Smooth muscle cell (in vitro differentiated cells): Measurements from ENCODE around the gene OSBPL10. TPM values are rescaled to one million over a fixed set of nuclear protein-coding genes. Genes with fewer than 3 reads are reported as not detected.
A peak's percentile ranks its signal among the peaks of the same experiment; 100 is the strongest.

Experiments
- DNase-seq: peaks from one replicate; lab custom pipeline; 2025; ENCODE audit not compliant: unreplicated experiment; lab: John Stamatoyannopoulos, UW
- H2AFZ ChIP-seq: fragments of 200-600 bp; sonication (generic); 2 replicates; pipeline ENCODE4 v1.6.0; 2016; ENCODE audit warnings: antibody characterized with exemption, low read depth, mild to moderate bottlenecking
- H3F3A ChIP-seq: fragments of 200-600 bp; sonication (generic); 2 replicates; pipeline ENCODE4 v1.6.0; 2017; ENCODE audit warnings: antibody characterized with exemption, low read depth
- H3K27ac ChIP-seq: fragments of 200-600 bp; sonication (generic); 2 replicates; pipeline ENCODE4 v1.5.1; 2016; ENCODE audit warnings: low read depth, mild to moderate bottlenecking
- H3K27me3 ChIP-seq: fragments of 200-600 bp; sonication (generic); 2 replicates; pipeline ENCODE4 v1.6.1; 2016; ENCODE audit warnings: low read depth, mild to moderate bottlenecking
- H3K36me3 ChIP-seq: fragments of 200-600 bp; sonication (generic); 2 replicates; pipeline ENCODE4 v1.5.1; 2016; ENCODE audit warnings: low read depth
- H3K4me1 ChIP-seq: fragments of 200-600 bp; sonication (generic); 2 replicates; pipeline ENCODE4 v1.5.1; 2016; ENCODE audit warnings: low read depth
- H3K4me2 ChIP-seq: fragments of 200-600 bp; sonication (generic); 2 replicates; pipeline ENCODE4 v1.6.0; 2016; ENCODE audit warnings: mild to moderate bottlenecking
- H3K4me3 ChIP-seq: fragments of 200-600 bp; sonication (generic); 2 replicates; pipeline ENCODE4 v1.5.1; 2016; ENCODE audit warnings: mild to moderate bottlenecking
- H3K79me2 ChIP-seq: fragments of 200-600 bp; sonication (generic); 2 replicates; pipeline ENCODE4 v1.6.0; 2016; ENCODE audit warnings: low read depth, mild to moderate bottlenecking
- H3K9ac ChIP-seq: fragments of 200-600 bp; sonication (generic); 2 replicates; pipeline ENCODE4 v1.6.0; 2016; ENCODE audit warnings: low read depth
- H3K9me3 ChIP-seq: fragments of 200-600 bp; sonication (generic); replicated peaks from 2 replicates; pipeline ENCODE4 v1.5.1; 2016; ENCODE audit warnings: low read depth
- H4K20me1 ChIP-seq: fragments of 200-600 bp; sonication (generic); 2 replicates; pipeline ENCODE4 v1.6.0; 2016; ENCODE audit warnings: low read depth
- WGBS: methylation state at CpG from one replicate; pipeline ENCODE4 v1.1.7; 2016; ENCODE audit warnings: low lambda C conversion rate; 5-methylcytosine and 5-hydroxymethylcytosine counted together
- polyA plus RNA-seq: library from polyadenylated mRNA; unstranded; fragments of >200 nt; fragmentation: Nextera tagmentation; extraction: Ambion mirVana; gene quantifications from 2 replicates; pipeline ENCODE4 v1.2.1, GENCODE V29; 2016
- total RNA-seq: library from RNA; depleted of rRNA; stranded (reverse); fragments of >200 nt; gene quantifications from 2 replicates; pipeline ENCODE4 v1.2.3, GENCODE V29; 2014
- TF ChIP-seq, protein P1 (sequence below): fragments of 200-600 bp; sonication (generic); IDR thresholded peaks from 2 replicates; pipeline ENCODE4 v1.5.1; 2017; ENCODE audit warnings: borderline replicate concordance, mild to moderate bottlenecking, antibody characterized with exemption; ENCODE audit not compliant: insufficient read depth, poor library complexity, severe bottlenecking

The OSBPL10 gene
- total and polyA plus RNA-seq, 2 experiments from 2014 or later = 48.9 to 91.5 TPM

DNA sequence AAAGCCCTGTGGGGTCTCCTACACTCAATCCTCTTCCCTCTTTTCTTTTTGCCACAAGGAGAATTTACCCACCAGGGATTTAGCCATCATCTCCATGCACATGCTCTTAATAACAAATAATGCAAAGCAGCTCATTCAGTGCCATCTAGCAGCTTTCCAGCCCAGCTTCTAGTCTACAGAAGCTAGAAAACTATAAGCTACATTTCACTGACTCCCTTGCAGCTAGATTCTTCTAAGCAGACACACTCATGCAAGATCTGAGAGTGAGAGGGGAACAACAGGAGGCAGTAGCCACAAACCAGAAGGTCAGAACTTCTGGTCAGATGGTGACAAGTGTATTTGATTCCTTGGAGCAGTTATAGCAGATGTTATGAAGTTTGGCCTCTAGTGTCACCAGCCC, 25.5 kb downstream of the OSBPL10 start:
- Histone ChIP-seq H3K36me3 (peaks cover 4% of the 10 kb centered on the region), H3K9ac (no peak overlapping the region), H3K79me2 (peaks cover 97% of the 10 kb centered on the region), H3K27me3 (no peaks in the 10 kb centered on the region), H3K4me3 (no peak overlapping the region), H2AFZ (no peak overlapping the region), H4K20me1 (peaks cover 26% of the 10 kb centered on the region), H3K9me3 (no peaks in the 10 kb centered on the region), H3F3A (peaks cover 27% of the 10 kb centered on the region), H3K4me1 (peaks cover 36% of the 10 kb centered on the region), H3K4me2 (no peak overlapping the region), H3K27ac (no peak overlapping the region)
- TF ChIP-seq, protein P1, sequence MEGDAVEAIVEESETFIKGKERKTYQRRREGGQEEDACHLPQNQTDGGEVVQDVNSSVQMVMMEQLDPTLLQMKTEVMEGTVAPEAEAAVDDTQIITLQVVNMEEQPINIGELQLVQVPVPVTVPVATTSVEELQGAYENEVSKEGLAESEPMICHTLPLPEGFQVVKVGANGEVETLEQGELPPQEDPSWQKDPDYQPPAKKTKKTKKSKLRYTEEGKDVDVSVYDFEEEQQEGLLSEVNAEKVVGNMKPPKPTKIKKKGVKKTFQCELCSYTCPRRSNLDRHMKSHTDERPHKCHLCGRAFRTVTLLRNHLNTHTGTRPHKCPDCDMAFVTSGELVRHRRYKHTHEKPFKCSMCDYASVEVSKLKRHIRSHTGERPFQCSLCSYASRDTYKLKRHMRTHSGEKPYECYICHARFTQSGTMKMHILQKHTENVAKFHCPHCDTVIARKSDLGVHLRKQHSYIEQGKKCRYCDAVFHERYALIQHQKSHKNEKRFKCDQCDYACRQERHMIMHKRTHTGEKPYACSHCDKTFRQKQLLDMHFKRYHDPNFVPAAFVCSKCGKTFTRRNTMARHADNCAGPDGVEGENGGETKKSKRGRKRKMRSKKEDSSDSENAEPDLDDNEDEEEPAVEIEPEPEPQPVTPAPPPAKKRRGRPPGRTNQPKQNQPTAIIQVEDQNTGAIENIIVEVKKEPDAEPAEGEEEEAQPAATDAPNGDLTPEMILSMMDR = no peak
- DNase-seq = no peak

DNA sequence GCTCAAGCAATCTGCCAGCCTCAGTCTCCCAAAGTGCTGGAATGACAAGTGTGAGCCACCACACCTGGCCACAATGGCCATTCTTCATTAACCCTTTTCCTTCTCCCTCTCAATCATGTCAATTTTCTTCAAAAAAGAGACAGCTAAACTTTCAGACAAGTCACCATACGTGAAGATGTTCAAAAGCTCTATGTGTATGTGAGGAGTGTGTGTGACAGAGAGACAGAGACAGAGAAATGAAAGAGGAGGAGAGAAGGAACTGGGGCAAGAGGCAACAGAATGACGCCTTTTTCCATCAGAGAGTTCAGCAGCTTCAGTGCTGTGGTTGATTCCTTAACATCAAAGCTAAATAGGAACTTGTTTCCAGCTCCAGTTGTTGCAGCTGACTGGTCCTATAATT, 27.4 kb downstream of the OSBPL10 start:
- H3F3A ChIP-seq = peaks cover 16% of the 10 kb centered on the region
- peak overlapping the region; percentile 40 for H3K27ac ChIP-seq
- no peak overlapping the region for H2AFZ ChIP-seq
- peaks cover 4% of the 10 kb centered on the region for H3K36me3 ChIP-seq
- H3K27me3 ChIP-seq = no peaks in the 10 kb centered on the region
- peaks cover 100% of the 10 kb centered on the region for H3K79me2 ChIP-seq
- peaks cover 17% of the 10 kb centered on the region for H3K4me1 ChIP-seq
- DNase-seq = no peak
- H3K4me3 ChIP-seq = no peak overlapping the region
- no peak overlapping the region for H3K4me2 ChIP-seq
- H3K9ac ChIP-seq = no peak overlapping the region
- TF ChIP-seq, protein P1 = no peak
- WGBS = 89% methylated on average over 2 of the region's 2 CpGs
- H4K20me1 ChIP-seq = peaks cover 31% of the 10 kb centered on the region
- no peaks in the 10 kb centered on the region for H3K9me3 ChIP-seq

DNA sequence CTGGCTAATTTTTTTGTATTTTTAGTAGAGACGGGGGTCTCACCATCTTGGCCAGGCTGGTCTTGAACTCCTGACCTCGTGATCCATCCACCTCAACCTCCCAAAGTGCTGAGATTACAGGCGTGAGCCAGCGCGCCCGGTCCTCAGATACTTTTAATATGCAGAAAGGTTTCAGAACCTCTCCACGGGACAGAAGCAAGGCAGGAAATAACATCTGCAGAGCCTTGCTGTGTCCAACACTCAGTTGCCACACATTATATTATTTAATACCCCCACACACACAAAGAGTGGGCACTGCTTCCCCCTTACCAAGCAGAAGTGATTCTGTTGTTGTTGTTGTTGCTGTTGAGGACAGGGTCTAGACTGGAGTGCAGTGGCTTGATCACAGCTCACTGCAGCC, 28.0 kb downstream of the OSBPL10 start:
- 98% methylated on average over 7 of the region's 7 CpGs for WGBS
- Histone ChIP-seq H3K4me2 (no peak overlapping the region), H3K36me3 (peaks cover 4% of the 10 kb centered on the region), H4K20me1 (peaks cover 36% of the 10 kb centered on the region), H3K27me3 (no peaks in the 10 kb centered on the region), H2AFZ (no peak overlapping the region), H3K9me3 (no peaks in the 10 kb centered on the region), H3K4me1 (peaks cover 11% of the 10 kb centered on the region), H3K79me2 (peaks cover 100% of the 10 kb centered on the region), H3K4me3 (no peak overlapping the region), H3F3A (peaks cover 11% of the 10 kb centered on the region), H3K27ac (no peak overlapping the region), H3K9ac (no peak overlapping the region)
- TF ChIP-seq, protein P1 = no peak
- no peak for DNase-seq

DNA sequence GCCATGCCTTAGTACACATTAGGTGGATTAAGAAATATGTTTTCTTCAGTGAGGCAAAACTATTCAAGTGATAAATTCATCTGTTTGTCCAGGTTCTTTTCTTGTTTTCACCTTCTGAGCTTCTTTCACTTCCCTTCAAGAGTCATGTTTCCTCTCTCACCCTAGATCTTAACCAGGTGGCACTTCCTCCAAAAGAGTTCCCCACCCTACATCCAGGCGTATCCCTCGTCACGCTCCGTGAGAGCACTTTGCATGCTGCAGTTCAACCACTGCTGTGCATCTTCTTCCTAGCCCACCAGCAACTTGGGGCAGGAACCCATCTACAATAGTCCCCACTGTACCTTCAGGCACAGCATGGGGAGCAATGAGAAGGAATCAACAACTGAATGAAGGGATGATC, 28.9 kb downstream of the OSBPL10 start:
- H3K4me3 ChIP-seq = no peak overlapping the region

More for the DNA sequence above, 28.9 kb downstream of the OSBPL10 start:
- no peak for DNase-seq
- Histone ChIP-seq H3K27me3 (no peaks in the 10 kb centered on the region), H3K27ac (no peak overlapping the region), H3F3A (peaks cover 11% of the 10 kb centered on the region), H3K79me2 (peaks cover 100% of the 10 kb centered on the region), H4K20me1 (peaks cover 45% of the 10 kb centered on the region), H3K36me3 (peaks cover 4% of the 10 kb centered on the region), H3K4me1 (peaks cover 9% of the 10 kb centered on the region), H3K4me2 (no peak overlapping the region), H2AFZ (no peak overlapping the region), H3K9me3 (no peaks in the 10 kb centered on the region), H3K9ac (no peak overlapping the region)
- TF ChIP-seq, protein P1 = no peak
- WGBS = 98% methylated on average over 4 of the region's 4 CpGs
